Measurements from ENCODE around the gene SGPP1.
"Not testable (repeated sequence)": the region's sequence is repeated elsewhere in the genome, so short reads cannot be mapped to it uniquely, and the experiment has no call there.

Gene SGPP1

GRCh38 chr14:63727736-63728728 lies at the start of gene SGPP1:
Gene SGPP1, minus strand, starts transcription at chr14:63728065. Its CDS starts 121 bp downstream, at chr14:63727944.
- DNase-seq (ENCODE audit: low spot score): peak; percentile 85

- no peak for DNase-seq (ENCODE audit: low spot score)
These were observed 49.2 kb upstream of the SGPP1 start for GRCh38 chr14:63777024-63777423.

GRCh38 chr14:63773504-63773903 lies 45.6 kb upstream of the SGPP1 start:
- no peak for DNase-seq (ENCODE audit: low spot score)

GRCh38 chr14:63770187-63770807 lies 42.4 kb upstream of the SGPP1 start:
- DNase-seq (ENCODE audit: low spot score): peak; percentile 69

GRCh38 chr14:63766611-63767010 lies 38.7 kb upstream of the SGPP1 start:
- DNase-seq (ENCODE audit: low spot score): no peak

GRCh38 chr14:63764620-63765139 lies 36.8 kb upstream of the SGPP1 start:
- DNase-seq (ENCODE audit: low spot score): no peak

- DNase-seq (ENCODE audit: low spot score): no peak
These were observed 36.2 kb upstream of the SGPP1 start for GRCh38 chr14:63764103-63764502.

- DNase-seq (ENCODE audit: low spot score): no peak
These were observed 33.7 kb upstream of the SGPP1 start for GRCh38 chr14:63761351-63762117.

GRCh38 chr14:63760014-63760413 lies 32.1 kb upstream of the SGPP1 start:
- no peak for DNase-seq (ENCODE audit: low spot score)

GRCh38 chr14:63759456-63759855 lies 31.6 kb upstream of the SGPP1 start:
- DNase-seq (ENCODE audit: low spot score): peak; percentile 38

- no peak for DNase-seq (ENCODE audit: low spot score)
These were observed 29.3 kb upstream of the SGPP1 start for GRCh38 chr14:63757211-63757610.

GRCh38 chr14:63752449-63753169 lies 24.7 kb upstream of the SGPP1 start:
- DNase-seq (ENCODE audit: low spot score): no peak

- not testable (repeated sequence) for DNase-seq (ENCODE audit: low spot score)
These were observed 23.2 kb upstream of the SGPP1 start for GRCh38 chr14:63751076-63751475.

- DNase-seq (ENCODE audit: low spot score): no peak
These were observed 20.0 kb upstream of the SGPP1 start for GRCh38 chr14:63747846-63748245.

- peak; percentile 21 for DNase-seq (ENCODE audit: low spot score)
These were observed 18.1 kb upstream of the SGPP1 start for GRCh38 chr14:63745858-63746425.

- no peak for DNase-seq (ENCODE audit: low spot score)
These were observed 17.4 kb upstream of the SGPP1 start for GRCh38 chr14:63745272-63745671.

GRCh38 chr14:63737582-63738006 lies 9.7 kb upstream of the SGPP1 start:
- DNase-seq (ENCODE audit: low spot score): no peak

- DNase-seq (ENCODE audit: low spot score): no peak
These were observed 7.9 kb upstream of the SGPP1 start for GRCh38 chr14:63735720-63736119.

GRCh38 chr14:63730659-63731058 lies 2.8 kb upstream of the SGPP1 start:
- DNase-seq (ENCODE audit: low spot score): no peak

- no peak for DNase-seq (ENCODE audit: low spot score)
These were observed 582 bp downstream of the SGPP1 start for GRCh38 chr14:63727231-63727735.

- DNase-seq (ENCODE audit: low spot score): no peak
These were observed 1.4 kb downstream of the SGPP1 start for GRCh38 chr14:63726499-63726898.

All from CD4-positive, alpha-beta T cell treated with Interleukin-2 at 100 ng/mL for 4 hours (primary cell).